A549 (cell line): ENCODE results near the gene BHLHA15. TPM values are rescaled to one million over a fixed set of nuclear protein-coding genes. Genes with fewer than 3 reads are reported as not detected.

ENCODE experiments used
- ATAC-seq, 2 experiments: fragments of 200-7000 bp in 1 of 2; fragments of >200 bp in 1 of 2; cut with Nextera tagmentation in 1 of 2; cut with Tn5 transposase in 1 of 2; 3 replicates each; pipeline versions ENCODE4 v1.8.0 to v1.9.1; 2018 to 2020; ENCODE audit warnings: mild to moderate bottlenecking in 1 of 2, moderate library complexity in 1 of 2
- CTCF ChIA-PET: fragments of 300-600 bp; sonication (Branson Sonifier 250); formaldehyde crosslinking; extraction: SDS; loops from one replicate; lab custom pipeline; 2021; ENCODE audit warnings: antibody characterized with exemption, inconsistent platforms; lab: Yijun Ruan, JAX
- POLR2A ChIA-PET: fragments of 350-600 bp; formaldehyde crosslinking; extraction: SDS; loops from one replicate; lab custom pipeline; 2021; ENCODE audit warnings: antibody characterized with exemption, inconsistent platforms; lab: Yijun Ruan, JAX
- DNase-seq, 2 experiments: peaks; one replicate each; pipeline versions ENCODE4 v3.0.0 to v3.0.0-alpha.2; 2011 to 2016; ENCODE audit warnings: low read depth in 1 of 2, low spot score in 1 of 2
- FAIRE-seq: peaks from 2 replicates; lab custom pipeline; 2011; peaks lifted over from hg19 to GRCh38; lab: Jason Lieb, UNC
- H3K27ac ChIP-seq, 2 experiments: fragments of >200 bp; sonication (Bioruptor Twin); formaldehyde crosslinking; 3 replicates each; pipeline ENCODE4 v1.5.1; 2016 to 2017
- H3K4me1 ChIP-seq: fragments of >200 bp; sonication (Bioruptor Twin); formaldehyde crosslinking; 3 replicates; pipeline ENCODE4 v1.6.1; 2016
- H3K4me2 ChIP-seq: fragments of >200 bp; sonication (Bioruptor Twin); formaldehyde crosslinking; 3 replicates; pipeline ENCODE4 v1.6.1; 2016
- H3K4me3 ChIP-seq: fragments of >200 bp; sonication (Bioruptor Twin); formaldehyde crosslinking; 3 replicates; pipeline ENCODE4 v1.5.1; 2016
- H3K9me3 ChIP-seq: fragments of >200 bp; sonication (Bioruptor Twin); formaldehyde crosslinking; 3 replicates; pipeline ENCODE4 v1.6.1; 2016
- BHLHE40 ChIP-seq: IDR thresholded peaks from 2 replicates; pipeline ENCODE4 v1.6.1; 2012; ENCODE audit warnings: low read depth, low read length, inconsistent platforms
- CBX2 ChIP-seq: fragments of 200-600 bp; sonication (generic); IDR thresholded peaks from 2 replicates; pipeline ENCODE4 v1.6.1; 2016; ENCODE audit warnings: low read depth, mild to moderate bottlenecking, borderline replicate concordance
- CHD2 ChIP-seq: fragments of 150-350 bp; IDR thresholded peaks from 2 replicates; pipeline ENCODE4 v1.6.1; 2014; ENCODE audit warnings: low read length; ENCODE audit not compliant: partially characterized antibody
- EHF ChIP-seq: fragments of 250-450 bp; sonication (Bioruptor Pico); IDR thresholded peaks from 2 replicates; pipeline ENCODE4 v1.5.0; 2020; ENCODE audit warnings: mild to moderate bottlenecking
- EHMT2 ChIP-seq: fragments of 200-600 bp; sonication (generic); IDR thresholded peaks from 2 replicates; pipeline ENCODE4 v1.6.1; 2016; ENCODE audit warnings: antibody characterized with exemption, low read depth, mild to moderate bottlenecking, moderate library complexity
- FOSB ChIP-seq: fragments of 250-450 bp; sonication (Bioruptor Pico); IDR thresholded peaks from 2 replicates; pipeline ENCODE4 v1.5.0; 2020; ENCODE audit warnings: mild to moderate bottlenecking, moderate library complexity
- FOSL2 ChIP-seq, 2 experiments: fragments of 450-650 bp in 1 of 2; fragments of >200 bp in 1 of 2; sonication (Bioruptor Twin) in 1 of 2; formaldehyde crosslinking; IDR thresholded peaks; 2 replicates each; pipeline versions ENCODE4 v1.5.0 to v1.6.1; 2016 to 2020; ENCODE audit warnings: mild to moderate bottlenecking in 1 of 2, moderate library complexity in 1 of 2
- FOXS1 ChIP-seq: fragments of 250-450 bp; sonication (Bioruptor Pico); IDR thresholded peaks from 2 replicates; pipeline ENCODE4 v1.5.0; 2020; ENCODE audit warnings: mild to moderate bottlenecking, moderate library complexity
- HOXA7 ChIP-seq: fragments of 250-450 bp; sonication (Bioruptor Pico); IDR thresholded peaks from 2 replicates; pipeline ENCODE4 v1.5.0; 2020; ENCODE audit warnings: mild to moderate bottlenecking, moderate library complexity
- KDM1A ChIP-seq: fragments of 200-600 bp; sonication (generic); IDR thresholded peaks from 2 replicates; pipeline ENCODE4 v1.6.1; 2016; ENCODE audit warnings: low read depth, mild to moderate bottlenecking
- NFE2L2 ChIP-seq: fragments of 150-350 bp; conservative IDR thresholded peaks from 2 replicates; pipeline ENCODE4 v1.6.1; 2014; ENCODE audit warnings: low read length
- NPAS2 ChIP-seq: fragments of 250-450 bp; sonication (Bioruptor Pico); IDR thresholded peaks from 2 replicates; pipeline ENCODE4 v1.8.0; 2022; ENCODE audit warnings: mild to moderate bottlenecking, moderate library complexity, borderline replicate concordance
- NR3C1 ChIP-seq: fragments of >200 bp; sonication (Bioruptor Twin); formaldehyde crosslinking; IDR thresholded peaks from 3 replicates; pipeline ENCODE4 v1.6.1; 2017
- PHF8 ChIP-seq: fragments of 200-600 bp; sonication (generic); IDR thresholded peaks from 2 replicates; pipeline ENCODE4 v1.6.1; 2016; ENCODE audit warnings: low read depth, mild to moderate bottlenecking, antibody characterized with exemption, moderate library complexity, borderline replicate concordance
- RCOR1 ChIP-seq: fragments of 150-350 bp; IDR thresholded peaks from 2 replicates; pipeline ENCODE4 v1.6.1; 2014; ENCODE audit warnings: antibody characterized with exemption, low read length, low read depth
- RFX5 ChIP-seq: fragments of 450-650 bp; IDR thresholded peaks from 2 replicates; pipeline ENCODE4 v1.7.1; 2014; ENCODE audit warnings: antibody characterized with exemption, mild to moderate bottlenecking, moderate library complexity
- SREBF2 ChIP-seq: fragments of 450-650 bp; IDR thresholded peaks from 2 replicates; pipeline ENCODE4 v1.6.1; 2014; ENCODE audit warnings: mild to moderate bottlenecking, moderate library complexity
- TFCP2L1 ChIP-seq: fragments of 250-450 bp; sonication (Bioruptor Pico); IDR thresholded peaks from 2 replicates; pipeline ENCODE4 v1.5.0; 2021; ENCODE audit warnings: mild to moderate bottlenecking
- TP53 ChIP-seq: fragments of 250-450 bp; sonication (Bioruptor Pico); IDR thresholded peaks from 2 replicates; pipeline ENCODE4 v1.5.0; 2021; ENCODE audit warnings: mild to moderate bottlenecking, moderate library complexity
- ZC3H11A ChIP-seq: fragments of 450-650 bp; IDR thresholded peaks from 2 replicates; pipeline ENCODE4 v1.6.1; 2014; ENCODE audit warnings: antibody characterized with exemption, mild to moderate bottlenecking
- ZFP36 ChIP-seq: fragments of 450-650 bp; IDR thresholded peaks from 2 replicates; pipeline ENCODE4 v1.6.1; 2014; ENCODE audit warnings: borderline replicate concordance; ENCODE audit not compliant: partially characterized antibody
- ZSCAN20 ChIP-seq: fragments of 250-450 bp; sonication (Bioruptor Pico); IDR thresholded peaks from 2 replicates; pipeline ENCODE4 v1.8.0; 2022; ENCODE audit warnings: mild to moderate bottlenecking, moderate library complexity
- WGBS: methylation state at CpG from one replicate; pipeline ENCODE4 v1.1.6; 2017; ENCODE audit errors: missing lambda C conversion rate; 5-methylcytosine and 5-hydroxymethylcytosine counted together
- polyA plus RNA-seq, 4 experiments: library from polyadenylated mRNA; depleted of rRNA in 3 of 4; stranded (reverse); fragments of >200 nt; fragmentation: RNase III in 1 of 4; extraction: RNeasy Plus Mini Kit Qiagen cat#74134 plus additional on column Dnase treatment in 1 of 4; gene quantifications; 2 replicates in 3 of 4; 3 replicates in 1 of 4; pipeline ENCODE4 v1.2.3, GENCODE V29; 2011 to 2017
- TF ChIP-seq, protein P1 (sequence below): IDR thresholded peaks from 2 replicates; pipeline ENCODE4 v1.6.1; 2012
- TF ChIP-seq, protein P2 (sequence below): fragments of 450-650 bp; IDR thresholded peaks from 2 replicates; pipeline ENCODE4 v1.6.1; 2014; ENCODE audit warnings: antibody characterized with exemption
- TF ChIP-seq, protein P3 (sequence below): IDR thresholded peaks from 2 replicates; pipeline ENCODE4 v1.6.1; 2012; ENCODE audit warnings: low read depth, borderline replicate concordance
- TF ChIP-seq, protein P4 (sequence below): fragments of 200-600 bp; sonication (generic); IDR thresholded peaks from 2 replicates; pipeline ENCODE4 v1.6.1; 2016; ENCODE audit warnings: antibody characterized with exemption, mild to moderate bottlenecking, moderate library complexity
- TF ChIP-seq, protein P5 (sequence below): fragments of 250-450 bp; sonication (Bioruptor Pico); IDR thresholded peaks from 2 replicates; pipeline ENCODE4 v1.5.0; 2021; ENCODE audit warnings: mild to moderate bottlenecking, moderate library complexity, borderline replicate concordance

BHLHA15 gene
- polyA plus RNA-seq, 2 of the 4 experiments (the other 2 are of a cell fraction), result 0.23 to 0.30 TPM

DNA sequence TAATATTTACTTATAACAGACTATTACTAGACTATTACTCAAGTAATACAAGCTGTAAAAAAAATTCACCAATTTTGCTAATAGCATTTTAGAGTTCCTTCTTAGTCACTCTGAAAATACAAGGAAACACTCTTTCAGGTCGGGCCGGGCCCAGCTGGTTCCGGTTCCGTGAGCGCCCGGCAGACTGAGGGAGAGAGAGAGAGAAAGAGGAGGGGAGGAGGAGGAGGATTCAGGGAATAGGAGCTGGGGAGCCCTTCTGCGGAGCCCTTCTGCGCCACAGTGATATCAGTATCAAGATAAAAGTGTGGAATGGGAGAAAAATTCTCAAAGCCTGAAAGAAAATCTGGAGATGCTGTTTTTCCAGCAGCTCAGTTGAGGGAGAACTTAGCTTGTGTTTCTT lies 30.5 kb upstream of the BHLHA15 start:
- Histone ChIP-seq H3K4me1 (no peaks in the 10 kb centered on the region), H3K4me3 (no peak overlapping the region), H3K9me3 (no peaks in the 10 kb centered on the region), H3K4me2 (no peak overlapping the region), H3K27ac (no peak overlapping the region)
- DNase-seq, result no peak
- ATAC-seq, result 0 out of 6 replicates have a peak, but pooled peaks of 1 of the 2 experiments have one; percentile 52
- FAIRE-seq, result no peak
- TF ChIP-seq HOXA7 (CRISPR knock-in tag) (no peak), FOSL2 (IDR thresholded peaks at IDR 0.05) (no peak), FOSL2 (CRISPR knock-in tag; IDR thresholded peaks at IDR 0.05) (no peak), TFCP2L1 (no peak), KDM1A (no peak), ZFP36 (no peak), NPAS2 (CRISPR knock-in tag) (no peak), BHLHE40 (no peak), FOSB (CRISPR knock-in tag) (no peak)
- TF ChIP-seq, protein P1, sequence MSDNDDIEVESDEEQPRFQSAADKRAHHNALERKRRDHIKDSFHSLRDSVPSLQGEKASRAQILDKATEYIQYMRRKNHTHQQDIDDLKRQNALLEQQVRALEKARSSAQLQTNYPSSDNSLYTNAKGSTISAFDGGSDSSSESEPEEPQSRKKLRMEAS, result no peak
- TF ChIP-seq, protein P2, sequence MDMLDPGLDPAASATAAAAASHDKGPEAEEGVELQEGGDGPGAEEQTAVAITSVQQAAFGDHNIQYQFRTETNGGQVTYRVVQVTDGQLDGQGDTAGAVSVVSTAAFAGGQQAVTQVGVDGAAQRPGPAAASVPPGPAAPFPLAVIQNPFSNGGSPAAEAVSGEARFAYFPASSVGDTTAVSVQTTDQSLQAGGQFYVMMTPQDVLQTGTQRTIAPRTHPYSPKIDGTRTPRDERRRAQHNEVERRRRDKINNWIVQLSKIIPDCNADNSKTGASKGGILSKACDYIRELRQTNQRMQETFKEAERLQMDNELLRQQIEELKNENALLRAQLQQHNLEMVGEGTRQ, result no peak
- 93% methylated on average over 8 of the region's 8 CpGs for WGBS
- POLR2A ChIA-PET, result no interaction called here
- CTCF ChIA-PET, result interaction anchor here (7.0 to 24.1 kb wide), 2 partner anchors 15 to 162 kb away, joined by 87 to 493 read pairs; no protein-coding TSS in a partner anchor

DNA sequence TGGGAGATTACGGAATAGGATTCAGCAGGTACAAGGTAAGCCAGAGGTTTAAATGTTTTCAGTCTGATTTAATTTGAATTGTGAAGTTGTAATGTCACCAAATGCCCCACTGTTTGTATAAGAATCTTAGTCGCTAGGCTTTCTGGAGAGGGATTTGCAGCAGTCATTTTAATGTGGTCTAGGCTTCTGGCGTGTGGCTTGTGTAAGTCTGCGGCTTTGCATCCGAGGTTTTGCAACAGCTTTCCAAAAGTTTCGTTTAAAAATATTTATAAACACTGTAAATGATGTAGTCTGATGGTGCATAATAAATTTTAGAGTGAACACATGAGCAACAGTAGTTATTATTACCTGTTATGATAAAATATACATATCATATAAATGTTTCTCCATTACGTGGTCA lies 26.1 kb upstream of the BHLHA15 start:
- no peak for TF ChIP-seq RFX5
- TF ChIP-seq SREBF2, result no peak
- no peak for TF ChIP-seq TP53
- no peak for TF ChIP-seq NR3C1
- TF ChIP-seq ZC3H11A, result no peak
- TF ChIP-seq, protein P3, sequence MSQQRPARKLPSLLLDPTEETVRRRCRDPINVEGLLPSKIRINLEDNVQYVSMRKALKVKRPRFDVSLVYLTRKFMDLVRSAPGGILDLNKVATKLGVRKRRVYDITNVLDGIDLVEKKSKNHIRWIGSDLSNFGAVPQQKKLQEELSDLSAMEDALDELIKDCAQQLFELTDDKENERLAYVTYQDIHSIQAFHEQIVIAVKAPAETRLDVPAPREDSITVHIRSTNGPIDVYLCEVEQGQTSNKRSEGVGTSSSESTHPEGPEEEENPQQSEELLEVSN, result no peak
- TF ChIP-seq ZSCAN20 (CRISPR knock-in tag), result no peak
- TF ChIP-seq RCOR1, result no peak
- no peak for TF ChIP-seq ZFP36
- TF ChIP-seq CBX2, result no peak
- no peak for TF ChIP-seq HOXA7 (CRISPR knock-in tag)
- TF ChIP-seq CHD2, result no peak
- no peak for TF ChIP-seq TFCP2L1
- TF ChIP-seq EHF, result no peak
- TF ChIP-seq NFE2L2, result no peak
- TF ChIP-seq PHF8, result no peak
- TF ChIP-seq, protein P4, sequence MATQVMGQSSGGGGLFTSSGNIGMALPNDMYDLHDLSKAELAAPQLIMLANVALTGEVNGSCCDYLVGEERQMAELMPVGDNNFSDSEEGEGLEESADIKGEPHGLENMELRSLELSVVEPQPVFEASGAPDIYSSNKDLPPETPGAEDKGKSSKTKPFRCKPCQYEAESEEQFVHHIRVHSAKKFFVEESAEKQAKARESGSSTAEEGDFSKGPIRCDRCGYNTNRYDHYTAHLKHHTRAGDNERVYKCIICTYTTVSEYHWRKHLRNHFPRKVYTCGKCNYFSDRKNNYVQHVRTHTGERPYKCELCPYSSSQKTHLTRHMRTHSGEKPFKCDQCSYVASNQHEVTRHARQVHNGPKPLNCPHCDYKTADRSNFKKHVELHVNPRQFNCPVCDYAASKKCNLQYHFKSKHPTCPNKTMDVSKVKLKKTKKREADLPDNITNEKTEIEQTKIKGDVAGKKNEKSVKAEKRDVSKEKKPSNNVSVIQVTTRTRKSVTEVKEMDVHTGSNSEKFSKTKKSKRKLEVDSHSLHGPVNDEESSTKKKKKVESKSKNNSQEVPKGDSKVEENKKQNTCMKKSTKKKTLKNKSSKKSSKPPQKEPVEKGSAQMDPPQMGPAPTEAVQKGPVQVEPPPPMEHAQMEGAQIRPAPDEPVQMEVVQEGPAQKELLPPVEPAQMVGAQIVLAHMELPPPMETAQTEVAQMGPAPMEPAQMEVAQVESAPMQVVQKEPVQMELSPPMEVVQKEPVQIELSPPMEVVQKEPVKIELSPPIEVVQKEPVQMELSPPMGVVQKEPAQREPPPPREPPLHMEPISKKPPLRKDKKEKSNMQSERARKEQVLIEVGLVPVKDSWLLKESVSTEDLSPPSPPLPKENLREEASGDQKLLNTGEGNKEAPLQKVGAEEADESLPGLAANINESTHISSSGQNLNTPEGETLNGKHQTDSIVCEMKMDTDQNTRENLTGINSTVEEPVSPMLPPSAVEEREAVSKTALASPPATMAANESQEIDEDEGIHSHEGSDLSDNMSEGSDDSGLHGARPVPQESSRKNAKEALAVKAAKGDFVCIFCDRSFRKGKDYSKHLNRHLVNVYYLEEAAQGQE, result no peak
- no peak for TF ChIP-seq EHMT2
- no peak for TF ChIP-seq FOXS1
- TF ChIP-seq, protein P5, sequence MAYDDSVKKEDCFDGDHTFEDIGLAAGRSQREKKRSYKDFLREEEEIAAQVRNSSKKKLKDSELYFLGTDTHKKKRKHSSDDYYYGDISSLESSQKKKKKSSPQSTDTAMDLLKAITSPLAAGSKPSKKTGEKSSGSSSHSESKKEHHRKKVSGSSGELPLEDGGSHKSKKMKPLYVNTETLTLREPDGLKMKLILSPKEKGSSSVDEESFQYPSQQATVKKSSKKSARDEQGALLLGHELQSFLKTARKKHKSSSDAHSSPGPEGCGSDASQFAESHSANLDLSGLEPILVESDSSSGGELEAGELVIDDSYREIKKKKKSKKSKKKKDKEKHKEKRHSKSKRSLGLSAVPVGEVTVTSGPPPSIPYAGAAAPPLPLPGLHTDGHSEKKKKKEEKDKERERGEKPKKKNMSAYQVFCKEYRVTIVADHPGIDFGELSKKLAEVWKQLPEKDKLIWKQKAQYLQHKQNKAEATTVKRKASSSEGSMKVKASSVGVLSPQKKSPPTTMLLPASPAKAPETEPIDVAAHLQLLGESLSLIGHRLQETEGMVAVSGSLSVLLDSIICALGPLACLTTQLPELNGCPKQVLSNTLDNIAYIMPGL, result no peak
- 90% methylated on average over 7 of the region's 7 CpGs for WGBS
- FAIRE-seq (no peak), DNase-seq (no peak), ATAC-seq (no peak)
- H3K4me3 ChIP-seq, result no peak overlapping the region
- H3K27ac ChIP-seq, result no peak overlapping the region
- POLR2A ChIA-PET, result no interaction called here
- H3K9me3 ChIP-seq, result no peaks in the 10 kb centered on the region
- no peak overlapping the region for H3K4me2 ChIP-seq
- CTCF ChIA-PET, result interaction anchor here (0.8 to 1.1 kb wide), 2 partner anchors 21 to 160 kb away, joined by 3 to 4 read pairs; no protein-coding TSS in a partner anchor
- H3K4me1 ChIP-seq, result no peaks in the 10 kb centered on the region
